Trophoblast cell (in vitro differentiated cells and primary cell): Measurements from ENCODE around the gene KLHL40.

Experiments
- DNase-seq, 2 donors: peaks; one replicate each; pipeline ENCODE4 v3.0.0-alpha.2; 2016
- H2AFZ ChIP-seq: 2 replicates; pipeline ENCODE4 v1.6.1; 2013; ENCODE audit warnings: low read length, moderate library complexity, mild to moderate bottlenecking; ENCODE audit not compliant: insufficient read depth, poor library complexity
- H2AK5ac ChIP-seq: 2 replicates; pipeline ENCODE4 v1.6.1; 2013; ENCODE audit warnings: mild to moderate bottlenecking, low read length
- H2BK120ac ChIP-seq: 2 replicates; pipeline ENCODE4 v1.6.1; 2013; ENCODE audit warnings: low read length, mild to moderate bottlenecking, moderate library complexity; ENCODE audit not compliant: insufficient read depth, poor library complexity
- H2BK12ac ChIP-seq: 2 replicates; pipeline ENCODE4 v1.6.1; 2013; ENCODE audit warnings: mild to moderate bottlenecking, low read length, moderate library complexity
- H2BK5ac ChIP-seq: 2 replicates; pipeline ENCODE4 v1.6.1; 2013; ENCODE audit warnings: low read length, low read depth, moderate library complexity, mild to moderate bottlenecking; ENCODE audit not compliant: poor library complexity
- H3K14ac ChIP-seq: 2 replicates; pipeline ENCODE4 v1.6.1; 2013; ENCODE audit warnings: mild to moderate bottlenecking, low read length
- H3K18ac ChIP-seq: 2 replicates; pipeline ENCODE4 v1.6.1; 2013; ENCODE audit warnings: mild to moderate bottlenecking, low read length
- H3K23ac ChIP-seq: 2 replicates; pipeline ENCODE4 v1.6.1; 2013; ENCODE audit warnings: low read length
- H3K27ac ChIP-seq: 2 replicates; pipeline ENCODE4 v1.5.1; 2013; ENCODE audit warnings: low read depth, mild to moderate bottlenecking, inconsistent platforms, low read length, moderate library complexity
- H3K27me3 ChIP-seq: 2 replicates; pipeline ENCODE4 v1.6.1; 2013; ENCODE audit warnings: inconsistent platforms, mild to moderate bottlenecking, low read length, moderate library complexity; ENCODE audit not compliant: insufficient read depth
- H3K36me3 ChIP-seq, 2 experiments: 1 replicate in 1 of 2; 2 replicates in 1 of 2; pipeline ENCODE4 v1.6.1; 2013; ENCODE audit warnings: low read length in 2 of 2, mild to moderate bottlenecking in 2 of 2, moderate library complexity in 1 of 2; ENCODE audit not compliant: insufficient read depth in 2 of 2, control insufficient read depth in 1 of 2
- H3K4ac ChIP-seq: 2 replicates; pipeline ENCODE4 v1.6.1; 2013; ENCODE audit warnings: low read depth, mild to moderate bottlenecking, low read length, moderate library complexity
- H3K4me1 ChIP-seq, 2 experiments: 1 replicate in 1 of 2; 2 replicates in 1 of 2; pipeline ENCODE4 v1.6.1; 2013; ENCODE audit warnings: low read length in 2 of 2, mild to moderate bottlenecking in 2 of 2, moderate library complexity in 1 of 2; ENCODE audit not compliant: insufficient read depth in 2 of 2, control insufficient read depth in 1 of 2
- H3K4me2 ChIP-seq: 2 replicates; pipeline ENCODE4 v1.6.1; 2013; ENCODE audit warnings: inconsistent platforms, mild to moderate bottlenecking, low read length, moderate library complexity
- H3K4me3 ChIP-seq: 2 replicates; pipeline ENCODE4 v1.5.1; 2013; ENCODE audit warnings: mild to moderate bottlenecking, low read depth, low read length, inconsistent platforms
- H3K79me1 ChIP-seq: one replicate; pipeline ENCODE4 v1.6.1; 2013; ENCODE audit warnings: low read length
- H3K79me2 ChIP-seq: 2 replicates; pipeline ENCODE4 v1.6.1; 2013; ENCODE audit warnings: low read length, mild to moderate bottlenecking; ENCODE audit not compliant: control insufficient read depth, insufficient read depth, poor library complexity
- H3K9ac ChIP-seq: 2 replicates; pipeline ENCODE4 v1.6.1; 2013; ENCODE audit warnings: mild to moderate bottlenecking, low read length
- H3K9me3 ChIP-seq: 2 replicates; pipeline ENCODE4 v1.6.1; 2013; ENCODE audit warnings: low read depth, mild to moderate bottlenecking, control low read depth, inconsistent platforms, low read length; ENCODE audit not compliant: insufficient read depth
- H4K12ac ChIP-seq: 2 replicates; pipeline ENCODE4 v1.6.1; 2013; ENCODE audit warnings: low read depth, mild to moderate bottlenecking, low read length, moderate library complexity
- H4K8ac ChIP-seq: 2 replicates; pipeline ENCODE4 v1.6.1; 2013; ENCODE audit warnings: low read depth, mild to moderate bottlenecking, low read length, moderate library complexity
- H4K91ac ChIP-seq: one replicate; pipeline ENCODE4 v1.6.1; 2013; ENCODE audit warnings: low read depth, mild to moderate bottlenecking, low read length, moderate library complexity
- WGBS: extraction: QIAGEN DNeasy Blood & Tissue Kit; methylation state at CpG from one replicate; pipeline ENCODE4 v1.1.7; 2013; ENCODE audit warnings: missing lambda C conversion rate; ENCODE audit not compliant: insufficient read length, insufficient coverage; ENCODE audit errors: extremely low coverage; 5-methylcytosine and 5-hydroxymethylcytosine counted together

Gene KLHL40

GRCh38 chr3:42640129-42640528 is 45.2 kb upstream of the KLHL40 start:
- Histone ChIP-seq H3K27me3 (no peaks in the 10 kb centered on the region), H3K4me1 (no peaks in the 10 kb centered on the region)

GRCh38 chr3:42640771-42641370 is 44.5 kb upstream of the KLHL40 start:
- no peak overlapping the region for H3K18ac ChIP-seq

More at GRCh38 chr3:42640129-42640528, 45.2 kb upstream of the KLHL40 start:
- DNase-seq, result no peak
- H4K12ac ChIP-seq, result no peak overlapping the region
- no peak overlapping the region for H2AK5ac ChIP-seq
- peaks cover 20 to 45% of the 10 kb centered on the region in 2 experiments for H3K36me3 ChIP-seq
- no peak overlapping the region for H3K27ac ChIP-seq
- no peak overlapping the region for H2AFZ ChIP-seq
- no peak overlapping the region for H3K18ac ChIP-seq
- no peak overlapping the region for H3K4me3 ChIP-seq
- no peak overlapping the region for H3K23ac ChIP-seq
- H3K79me2 ChIP-seq, result no peaks in the 10 kb centered on the region
- H3K79me1 ChIP-seq, result no peaks in the 10 kb centered on the region
- no peak overlapping the region for H2BK12ac ChIP-seq
- no peak overlapping the region for H3K14ac ChIP-seq
- H4K91ac ChIP-seq, result no peak overlapping the region
- H3K9me3 ChIP-seq, result no peaks in the 10 kb centered on the region
- no peak overlapping the region for H2BK120ac ChIP-seq
- H3K4ac ChIP-seq, result no peak overlapping the region
- H2BK5ac ChIP-seq, result no peak overlapping the region
- H3K9ac ChIP-seq, result no peak overlapping the region
- no peak overlapping the region for H4K8ac ChIP-seq
- no peak overlapping the region for H3K4me2 ChIP-seq

GRCh38 chr3:42647821-42648459 is 37.4 kb upstream of the KLHL40 start:
- Histone ChIP-seq H4K91ac (no peak overlapping the region), H4K8ac (no peak overlapping the region), H3K36me3 (peaks cover 17 to 30% of the 10 kb centered on the region in 2 experiments), H3K14ac (no peak overlapping the region), H3K27ac (no peak overlapping the region), H2AFZ (no peak overlapping the region), H4K12ac (no peak overlapping the region), H3K4me3 (no peak overlapping the region), H3K4me1 (peaks cover 26 to 35% of the 10 kb centered on the region in 2 experiments), H3K23ac (no peak overlapping the region), H3K79me1 (peaks cover 5% of the 10 kb centered on the region), H3K27me3 (no peaks in the 10 kb centered on the region), H2BK12ac (no peak overlapping the region), H3K4me2 (no peak overlapping the region), H3K79me2 (no peaks in the 10 kb centered on the region), H2BK5ac (no peak overlapping the region), H2AK5ac (no peak overlapping the region), H3K9ac (no peak overlapping the region), H3K18ac (no peak overlapping the region), H2BK120ac (no peak overlapping the region), H3K4ac (no peak overlapping the region), H3K9me3 (peaks cover 2% of the 10 kb centered on the region)
- WGBS, result no CpG with 5 or more reads among the region's 5 CpGs
- no peak for DNase-seq

More at GRCh38 chr3:42640771-42641370, 44.5 kb upstream of the KLHL40 start:
- H2BK120ac ChIP-seq, result no peak overlapping the region
- no peak for DNase-seq
- no peak overlapping the region for H4K12ac ChIP-seq
- H4K8ac ChIP-seq, result no peak overlapping the region
- no peak overlapping the region for H2BK5ac ChIP-seq
- no peak overlapping the region for H3K4me2 ChIP-seq
- no peak overlapping the region for H4K91ac ChIP-seq
- no peak overlapping the region for H3K14ac ChIP-seq
- H3K23ac ChIP-seq, result no peak overlapping the region
- no CpG with 5 or more reads among the region's 6 CpGs for WGBS
- no peaks in the 10 kb centered on the region for H3K27me3 ChIP-seq
- H3K4ac ChIP-seq, result peak overlapping the region; percentile 4
- H3K4me1 ChIP-seq, result no peaks in the 10 kb centered on the region
- no peaks in the 10 kb centered on the region for H3K79me2 ChIP-seq
- no peaks in the 10 kb centered on the region for H3K79me1 ChIP-seq
- H3K36me3 ChIP-seq, result peaks cover 23 to 48% of the 10 kb centered on the region in 2 experiments
- no peak overlapping the region for H2AFZ ChIP-seq
- H2AK5ac ChIP-seq, result no peak overlapping the region
- H3K4me3 ChIP-seq, result no peak overlapping the region
- no peak overlapping the region for H3K9ac ChIP-seq
- H2BK12ac ChIP-seq, result no peak overlapping the region
- no peak overlapping the region for H3K27ac ChIP-seq
- H3K9me3 ChIP-seq, result no peaks in the 10 kb centered on the region

GRCh38 chr3:42649006-42649405 is 36.3 kb upstream of the KLHL40 start:
- H3K27ac ChIP-seq, result no peak overlapping the region
- H3K4ac ChIP-seq, result no peak overlapping the region
- H3K27me3 ChIP-seq, result no peaks in the 10 kb centered on the region
- no peak overlapping the region for H3K9ac ChIP-seq
- no peak overlapping the region for H3K14ac ChIP-seq
- H3K18ac ChIP-seq, result no peak overlapping the region
- no peak overlapping the region for H4K12ac ChIP-seq
- H2BK5ac ChIP-seq, result no peak overlapping the region
- H3K79me2 ChIP-seq, result peaks cover 7% of the 10 kb centered on the region
- peaks cover 13% of the 10 kb centered on the region for H3K79me1 ChIP-seq
- DNase-seq, result no peak
- no peak overlapping the region for H2AFZ ChIP-seq
- H3K4me1 ChIP-seq, result peaks cover 35 to 43% of the 10 kb centered on the region in 2 experiments
- H2BK12ac ChIP-seq, result no peak overlapping the region
- H3K36me3 ChIP-seq, result peaks cover 12 to 24% of the 10 kb centered on the region in 2 experiments
- no peak overlapping the region for H3K4me3 ChIP-seq
- H3K23ac ChIP-seq, result no peak overlapping the region
- no peak overlapping the region for H4K91ac ChIP-seq
- H3K4me2 ChIP-seq, result no peak overlapping the region
- no peak overlapping the region for H2BK120ac ChIP-seq
- WGBS, result no CpG with 5 or more reads among the region's 2 CpGs
- peaks cover 2% of the 10 kb centered on the region for H3K9me3 ChIP-seq
- H4K8ac ChIP-seq, result no peak overlapping the region
- H2AK5ac ChIP-seq, result no peak overlapping the region
